Activated CD4-positive, alpha-beta T cell treated with anti-CD3 and anti-CD28 coated beads, Interleukin-2, Interleukin-4, amounts not matched to agents 100 ng/mL and 50 ng/mL, durations not matched to agents 16 hours and 8 hours (primary cell): Measurements from ENCODE around the gene NELL1.

ENCODE experiments used
- DNase-seq: peaks from one replicate; pipeline ENCODE4 v3.0.0-alpha.2; 2020; ENCODE audit warnings: low spot score

Gene NELL1

GRCh38 chr11:20668131-20668809 is 1.1 kb upstream of the NELL1 start:
- DNase-seq, result no peak

- no peak for DNase-seq
Measured at GRCh38 chr11:20669820-20670684, 666 bp downstream of the NELL1 start.

GRCh38 chr11:20670932-20671403 is 1.6 kb downstream of the NELL1 start:
- DNase-seq, result no peak

GRCh38 chr11:20671856-20672546 is 2.6 kb downstream of the NELL1 start:
- DNase-seq, result peak; percentile 5

- peak; percentile 4 for DNase-seq
Measured at GRCh38 chr11:20672575-20672974, 3.2 kb downstream of the NELL1 start.

- DNase-seq, result no peak
Measured at GRCh38 chr11:20676658-20677057, 7.3 kb downstream of the NELL1 start.

GRCh38 chr11:20688761-20689160 is 19.4 kb downstream of the NELL1 start:
- no peak for DNase-seq

GRCh38 chr11:20707876-20708275 is 38.5 kb downstream of the NELL1 start:
- no peak for DNase-seq

- no peak for DNase-seq
Measured at GRCh38 chr11:20712912-20713311, 43.5 kb downstream of the NELL1 start.

GRCh38 chr11:20715464-20715863 is 46.1 kb downstream of the NELL1 start:
- no peak for DNase-seq

GRCh38 chr11:20715931-20716330 is 46.5 kb downstream of the NELL1 start:
- DNase-seq, result no peak

- DNase-seq, result no peak
Measured at GRCh38 chr11:20719821-20720220, 50.4 kb downstream of the NELL1 start.

- no peak for DNase-seq
Measured at GRCh38 chr11:20723366-20723765, 54.0 kb downstream of the NELL1 start.

- no peak for DNase-seq
Measured at GRCh38 chr11:20729597-20730105, 60.3 kb downstream of the NELL1 start.

GRCh38 chr11:20731676-20732215 is 62.4 kb downstream of the NELL1 start:
- DNase-seq, result no peak

- no peak for DNase-seq
Measured at GRCh38 chr11:20739107-20739506, 69.7 kb downstream of the NELL1 start.

- no peak for DNase-seq
Measured at GRCh38 chr11:20739577-20739976, 70.2 kb downstream of the NELL1 start.

- no peak for DNase-seq
Measured at GRCh38 chr11:20754933-20755332, 85.5 kb downstream of the NELL1 start.

GRCh38 chr11:20759541-20759940 is 90.2 kb downstream of the NELL1 start:
- DNase-seq, result no peak

GRCh38 chr11:20760811-20761210 is 91.4 kb downstream of the NELL1 start:
- DNase-seq, result no peak

GRCh38 chr11:20762116-20762844 is 92.9 kb downstream of the NELL1 start:
- DNase-seq, result no peak

GRCh38 chr11:20762980-20763379 is 93.6 kb downstream of the NELL1 start:
- no peak for DNase-seq
